PFSK-1 (cell line): ENCODE data around the gene HPS6.

ENCODE experiments used
- FOXP2 ChIP-seq: optimal IDR thresholded peaks from 2 replicates; pipeline ENCODE3; 2011; ENCODE audit warnings: borderline replicate concordance, control low read depth, inconsistent platforms; ENCODE audit not compliant: insufficient read depth; ENCODE audit errors: extremely low read length, extremely low read depth
- POLR2AphosphoS5 ChIP-seq: IDR thresholded peaks from 2 replicates; pipeline ENCODE4 v1.6.1; 2012; ENCODE audit warnings: low read depth, mild to moderate bottlenecking, control low read depth, low read length, moderate library complexity
- REST ChIP-seq, 2 experiments: IDR thresholded peaks; 2 replicates each; pipeline versions ENCODE4 v1.6.1 to v1.8.0; 2011 to 2012; ENCODE audit warnings: low read depth in 2 of 2, low read length in 2 of 2, control low read depth in 1 of 2, inconsistent platforms in 1 of 2, mild to moderate bottlenecking in 1 of 2, moderate library complexity in 1 of 2; ENCODE audit not compliant: insufficient read depth in 1 of 2
- SIN3A ChIP-seq: IDR thresholded peaks from 2 replicates; pipeline ENCODE4 v1.6.1; 2012; ENCODE audit warnings: mild to moderate bottlenecking, low read length, moderate library complexity, borderline replicate concordance; ENCODE audit not compliant: insufficient read depth
- TAF1 ChIP-seq: IDR thresholded peaks from 2 replicates; pipeline ENCODE4 v1.6.1; 2012; ENCODE audit warnings: low read length, control low read depth, borderline replicate concordance; ENCODE audit not compliant: insufficient read depth

The HPS6 gene

GRCh38 chr10:102109166-102110116 is 44.3 kb downstream of the HPS6 start:
- TF ChIP-seq FOXP2 (no peak), REST (IDR thresholded peaks at IDR 0.05; ENCODE audit: insufficient read depth in 1 of 2, low read depth in 2 of 2, low read length in 2 of 2) (no peak), TAF1 (no peak), POLR2AphosphoS5 (no peak), SIN3A (no peak)

GRCh38 chr10:102111276-102111675 is 46.1 kb downstream of the HPS6 start:
- TF ChIP-seq TAF1 (no peak), SIN3A (no peak)

- no peak for TF ChIP-seq FOXP2
- TF ChIP-seq REST (IDR thresholded peaks at IDR 0.05; ENCODE audit: insufficient read depth in 1 of 2, low read depth in 2 of 2, low read length in 2 of 2) = no peak
- TF ChIP-seq SIN3A = no peak
- no peak for TF ChIP-seq POLR2AphosphoS5
- no peak for TF ChIP-seq TAF1
These were observed 47.2 kb downstream of the HPS6 start for GRCh38 chr10:102112210-102112817.

- no peak for TF ChIP-seq SIN3A
- no peak for TF ChIP-seq POLR2AphosphoS5
- no peak for TF ChIP-seq TAF1
- TF ChIP-seq REST (IDR thresholded peaks at IDR 0.05; ENCODE audit: insufficient read depth in 1 of 2, low read depth in 2 of 2, low read length in 2 of 2) = no peak
- no peak for TF ChIP-seq FOXP2
These were observed 48.3 kb downstream of the HPS6 start for GRCh38 chr10:102113261-102113955.
